NCI-H1092 treated with DMSO at 0.1 percent for 48 hours (cell line): ENCODE results near the gene C1orf116.
A peak's percentile ranks its signal among the peaks of the same experiment; 100 is the strongest.

Experiments used
- DNase-seq: peaks from one replicate; lab custom pipeline; 2025; lab: John Stamatoyannopoulos, UW

Gene C1orf116

GRCh38 chr1:207034998-207035397, 2.4 kb upstream of the C1orf116 start:
- no peak for DNase-seq

GRCh38 chr1:207034208-207034607, 1.7 kb upstream of the C1orf116 start:
- no peak for DNase-seq

GRCh38 chr1:207033302-207033701, 746 bp upstream of the C1orf116 start:
- DNase-seq: no peak

- DNase-seq: peak; percentile 6
These were observed 808 bp downstream of the C1orf116 start for GRCh38 chr1:207031632-207032264.

- DNase-seq: no peak
These were observed 1.5 kb downstream of the C1orf116 start for GRCh38 chr1:207031016-207031415.

GRCh38 chr1:207030522-207031009, 2.0 kb downstream of the C1orf116 start:
- no peak for DNase-seq

GRCh38 chr1:207029701-207030521, 2.6 kb downstream of the C1orf116 start:
- DNase-seq: no peak

- DNase-seq: no peak
These were observed 3.5 kb downstream of the C1orf116 start for GRCh38 chr1:207028884-207029650.

GRCh38 chr1:207027921-207028320, 4.6 kb downstream of the C1orf116 start:
- DNase-seq: no peak

- DNase-seq: no peak
These were observed 5.3 kb downstream of the C1orf116 start for GRCh38 chr1:207027206-207027777.

- DNase-seq: no peak
These were observed 6.4 kb downstream of the C1orf116 start for GRCh38 chr1:207026104-207026534.

- DNase-seq: no peak
These were observed 7.2 kb downstream of the C1orf116 start for GRCh38 chr1:207025146-207025880.

GRCh38 chr1:207024202-207025145, 8.1 kb downstream of the C1orf116 start:
- DNase-seq: no peak

GRCh38 chr1:207022996-207023679, 9.4 kb downstream of the C1orf116 start:
- DNase-seq: no peak

GRCh38 chr1:207021876-207022596, 10.5 kb downstream of the C1orf116 start:
- DNase-seq: no peak

GRCh38 chr1:207021139-207021861, 11.3 kb downstream of the C1orf116 start:
- DNase-seq: no peak

- no peak for DNase-seq
These were observed 11.8 kb downstream of the C1orf116 start for GRCh38 chr1:207020709-207021107.

GRCh38 chr1:207020065-207020708, 12.4 kb downstream of the C1orf116 start:
- DNase-seq: no peak
